ENCODE measurements around the gene GMEB2.
"Not testable (repeated sequence)": the region's sequence is repeated elsewhere in the genome, so short reads cannot be mapped to it uniquely, and the experiment has no call there.

GMEB2 gene, protein sequence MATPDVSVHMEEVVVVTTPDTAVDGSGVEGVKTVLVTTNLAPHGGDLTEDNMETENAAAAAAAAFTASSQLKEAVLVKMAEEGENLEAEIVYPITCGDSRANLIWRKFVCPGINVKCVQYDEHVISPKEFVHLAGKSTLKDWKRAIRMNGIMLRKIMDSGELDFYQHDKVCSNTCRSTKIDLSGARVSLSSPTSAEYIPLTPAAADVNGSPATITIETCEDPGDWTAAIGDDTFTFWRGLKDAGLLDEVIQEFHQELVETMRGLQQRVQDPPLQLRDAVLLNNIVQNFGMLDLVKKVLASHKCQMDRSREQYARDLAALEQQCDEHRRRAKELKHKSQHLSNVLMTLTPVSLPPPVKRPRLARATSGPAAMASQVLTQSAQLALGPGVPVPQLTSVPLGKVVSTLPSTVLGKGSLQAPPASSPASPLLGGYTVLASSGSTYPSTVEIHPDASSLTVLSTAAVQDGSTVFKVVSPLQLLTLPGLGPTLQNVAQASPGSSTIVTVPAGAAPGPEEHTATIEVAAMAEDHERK
- 13.9 to 35.1 (median 20.9) reads per million in 18 experiments for total RNA-seq

DNA sequence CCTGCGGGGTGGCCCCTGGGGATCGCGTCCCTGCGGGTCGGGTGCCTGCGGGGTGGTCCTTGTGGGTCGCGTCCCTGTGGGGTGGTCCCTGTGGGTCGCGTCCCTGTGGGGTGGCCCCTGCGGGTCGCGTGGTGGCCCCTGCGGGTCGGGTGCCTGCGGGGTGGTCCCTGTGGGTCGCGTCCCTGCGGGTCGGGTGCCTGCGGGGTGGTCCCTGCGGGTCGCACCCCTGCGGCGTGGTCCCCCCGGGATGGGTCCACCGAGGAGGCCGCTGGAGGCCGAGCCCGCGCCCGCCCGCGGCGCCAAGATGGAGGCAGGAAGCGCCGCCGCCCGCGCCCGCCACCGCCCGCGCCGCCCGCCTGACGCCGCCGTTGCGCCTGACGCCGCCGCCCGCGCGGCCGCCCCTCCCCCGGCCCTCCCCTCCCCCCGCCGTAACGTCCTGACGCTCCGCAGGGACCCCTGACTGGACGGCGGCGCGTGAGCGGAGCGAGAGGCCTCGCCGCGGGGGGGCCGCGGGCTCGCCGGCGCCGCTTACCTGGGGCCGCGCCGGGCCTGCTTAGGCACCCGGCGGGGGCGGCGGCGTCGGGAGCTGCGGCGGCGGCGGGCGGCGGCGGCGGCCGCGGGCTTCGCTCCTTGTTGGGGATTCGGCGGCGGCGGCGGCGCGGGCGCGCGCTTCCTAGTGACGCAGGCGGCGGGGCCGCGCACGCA lies at the start of gene GMEB2:
Gene GMEB2, minus strand, starts transcription at position 678 of the 705 bp plus-strand sequence. CDS start 7,704 bp downstream, outside the sequence.
- DNase-seq = peak; percentile 66 to 80

- no peak for DNase-seq
Measured at GRCh38 chr20:63675681-63676368, 48.9 kb upstream of the GMEB2 start.

GRCh38 chr20:63673951-63674350 lies 47.0 kb upstream of the GMEB2 start:
- DNase-seq = no peak

DNA sequence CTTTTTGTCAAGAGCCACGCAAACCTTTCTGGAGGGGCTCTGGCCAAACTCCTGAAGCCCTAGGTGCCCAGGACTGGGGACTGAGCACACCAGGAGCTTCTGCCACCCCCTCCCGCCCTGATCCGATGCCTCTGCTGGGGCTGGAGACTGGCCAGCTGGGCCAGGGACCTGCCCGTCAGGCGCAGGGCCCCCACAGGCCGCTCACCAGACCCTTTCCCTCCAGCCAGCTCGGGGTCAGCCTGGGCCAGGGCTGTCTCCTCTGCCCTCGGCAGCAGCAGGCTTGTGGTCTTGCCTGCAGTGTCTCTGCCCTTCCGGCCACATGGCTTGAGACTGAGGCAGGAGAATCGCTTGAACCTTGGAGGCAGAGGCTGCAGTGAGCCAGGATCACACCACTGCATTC lies 45.8 kb upstream of the GMEB2 start:
- DNase-seq = no peak

- not testable (repeated sequence) for DNase-seq
Measured at GRCh38 chr20:63671695-63672094, 44.8 kb upstream of the GMEB2 start.

- no peak for DNase-seq
Measured at GRCh38 chr20:63668351-63668750, 41.5 kb upstream of the GMEB2 start.

DNA sequence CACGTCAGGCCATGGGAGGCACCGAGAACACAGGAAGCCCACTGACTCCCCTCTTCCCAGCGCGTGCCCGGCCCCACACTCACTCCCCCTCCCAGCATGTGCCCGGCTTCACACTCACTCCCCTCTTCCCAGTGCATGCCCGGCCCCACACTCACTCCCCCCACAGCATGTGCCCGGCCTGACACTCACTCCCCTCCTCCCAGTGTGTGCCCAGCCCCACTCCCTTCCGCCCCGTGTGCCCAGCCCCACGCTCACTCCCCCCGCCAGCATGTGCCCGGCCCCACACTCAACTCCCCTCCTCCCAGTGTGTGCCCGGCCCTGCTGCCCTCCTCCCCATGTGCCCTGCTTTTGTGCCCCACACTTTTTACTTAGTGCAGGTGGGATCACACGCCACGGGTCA lies 41.0 kb upstream of the GMEB2 start:
- no peak for DNase-seq

- no peak for DNase-seq
Measured at GRCh38 chr20:63665708-63666107, 38.8 kb upstream of the GMEB2 start.

GRCh38 chr20:63664861-63665594 lies 38.1 kb upstream of the GMEB2 start:
- no peak for DNase-seq

- no peak for DNase-seq
Measured at GRCh38 chr20:63664143-63664851, 37.4 kb upstream of the GMEB2 start.

DNA sequence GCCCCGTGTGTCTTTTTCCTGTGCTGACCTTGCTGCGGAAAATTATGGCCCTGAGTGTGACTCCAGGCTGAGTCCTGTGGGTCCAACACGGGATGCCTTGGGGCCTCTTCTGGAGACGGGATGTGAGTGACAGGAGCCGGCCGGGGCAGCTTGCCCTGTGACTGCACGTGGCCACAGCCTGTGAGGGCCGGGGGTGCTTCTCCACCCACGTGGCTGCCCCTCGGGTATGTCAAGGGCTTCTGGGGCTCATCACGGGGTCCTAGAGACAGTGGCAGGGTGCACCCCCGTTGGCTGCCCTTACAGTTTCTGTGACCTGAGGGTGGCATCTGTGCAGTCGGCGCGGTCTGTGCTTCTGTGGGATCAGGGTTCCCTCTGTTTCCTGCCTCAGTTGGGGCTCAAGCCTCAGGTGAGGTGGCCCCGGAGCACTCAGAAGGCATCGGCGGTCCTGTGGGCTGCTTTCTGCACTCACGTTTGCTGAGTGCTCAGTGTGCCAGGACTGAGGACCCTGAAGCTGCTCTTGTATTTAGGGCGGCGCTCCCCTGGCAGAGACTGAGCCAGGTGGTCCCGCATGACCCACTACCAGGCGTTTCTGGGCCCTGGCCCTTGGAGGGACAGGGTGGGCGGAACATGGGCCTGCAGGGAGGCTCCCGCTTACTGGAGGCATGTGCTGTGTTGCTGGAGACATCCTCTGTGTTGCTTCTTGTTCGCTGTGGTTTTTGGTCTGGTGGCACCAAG lies 36.6 kb upstream of the GMEB2 start:
- DNase-seq = no peak

DNA sequence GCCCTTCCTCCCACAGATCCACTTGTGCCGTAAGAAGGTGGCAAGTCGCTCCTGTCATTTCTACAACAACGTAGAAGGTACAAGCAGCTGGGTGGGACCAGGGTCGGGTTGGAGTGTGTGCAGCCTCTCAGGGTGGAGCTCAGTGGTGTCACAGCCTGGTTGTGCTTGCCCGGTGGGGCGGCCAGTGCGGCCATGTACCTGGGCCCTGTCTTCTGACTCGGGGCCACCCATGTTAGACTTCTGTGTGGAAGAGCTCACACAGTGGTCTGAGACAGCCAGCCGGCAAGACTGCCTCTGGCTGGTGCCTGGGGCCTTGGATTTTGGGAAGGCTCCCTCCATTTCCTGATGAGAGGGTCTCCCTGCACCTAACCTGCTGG lies 35.9 kb upstream of the GMEB2 start:
- no peak for DNase-seq

- DNase-seq = no peak
Measured at GRCh38 chr20:63661959-63662812, 35.3 kb upstream of the GMEB2 start.

DNA sequence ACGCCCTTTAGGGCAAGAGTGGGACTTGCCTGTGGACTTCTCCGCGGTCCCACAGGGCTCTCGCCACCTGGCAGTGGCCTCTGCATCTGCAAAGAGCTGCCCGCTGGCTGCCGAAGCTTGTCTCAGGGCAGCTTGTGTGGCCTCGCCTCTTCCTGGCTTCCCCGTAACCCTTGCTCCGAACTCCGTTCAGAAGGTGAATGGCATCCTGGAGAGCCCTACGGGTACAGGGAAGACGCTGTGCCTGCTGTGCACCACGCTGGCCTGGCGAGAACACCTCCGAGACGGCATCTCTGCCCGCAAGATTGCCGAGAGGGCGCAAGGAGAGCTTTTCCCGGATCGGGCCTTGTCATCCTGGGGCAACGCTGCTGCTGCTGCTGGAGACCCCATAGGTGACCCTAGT lies 34.2 kb upstream of the GMEB2 start:
- no peak for DNase-seq

DNA sequence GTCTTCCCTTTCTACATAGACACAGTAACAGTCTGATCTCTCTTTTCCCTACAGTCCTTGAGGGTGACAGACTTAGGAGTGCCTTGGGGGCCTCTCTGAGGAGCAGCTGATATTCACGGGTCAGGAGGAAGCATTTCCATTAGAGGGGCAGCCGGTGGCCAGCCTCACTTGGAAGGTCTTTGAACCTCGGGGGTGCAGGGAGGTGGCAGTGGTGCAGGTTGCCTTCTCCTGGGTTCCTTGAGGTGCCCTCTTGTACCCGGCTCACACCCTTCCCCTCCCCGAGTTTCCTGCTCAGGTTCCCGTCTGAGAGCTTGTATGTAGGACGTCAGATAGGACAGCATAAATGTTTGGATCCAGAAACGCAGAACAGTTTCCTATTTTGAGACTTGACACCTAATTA lies 33.7 kb upstream of the GMEB2 start:
- DNase-seq = no peak

- DNase-seq = not testable (repeated sequence)
Measured at GRCh38 chr20:63660174-63660573, 33.3 kb upstream of the GMEB2 start.

DNA sequence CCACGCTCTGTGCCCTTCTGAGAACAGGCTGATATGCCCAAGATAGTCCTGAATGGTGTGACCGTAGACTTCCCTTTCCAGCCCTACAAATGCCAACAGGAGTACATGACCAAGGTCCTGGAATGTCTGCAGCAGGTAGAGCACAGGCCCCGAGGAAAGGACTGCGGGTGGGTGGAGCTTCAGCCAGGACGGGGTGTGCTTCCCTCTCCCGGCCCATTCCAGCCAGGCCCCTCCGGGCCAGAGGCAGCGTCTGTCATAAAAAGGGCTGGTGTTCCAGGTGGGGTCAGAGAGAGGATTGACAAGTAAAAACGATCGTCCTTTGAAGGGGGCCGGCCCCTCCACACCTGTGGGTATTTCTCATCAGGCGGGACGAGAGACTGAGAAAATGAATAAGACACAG lies 32.5 kb upstream of the GMEB2 start:
- DNase-seq = no peak

DNA sequence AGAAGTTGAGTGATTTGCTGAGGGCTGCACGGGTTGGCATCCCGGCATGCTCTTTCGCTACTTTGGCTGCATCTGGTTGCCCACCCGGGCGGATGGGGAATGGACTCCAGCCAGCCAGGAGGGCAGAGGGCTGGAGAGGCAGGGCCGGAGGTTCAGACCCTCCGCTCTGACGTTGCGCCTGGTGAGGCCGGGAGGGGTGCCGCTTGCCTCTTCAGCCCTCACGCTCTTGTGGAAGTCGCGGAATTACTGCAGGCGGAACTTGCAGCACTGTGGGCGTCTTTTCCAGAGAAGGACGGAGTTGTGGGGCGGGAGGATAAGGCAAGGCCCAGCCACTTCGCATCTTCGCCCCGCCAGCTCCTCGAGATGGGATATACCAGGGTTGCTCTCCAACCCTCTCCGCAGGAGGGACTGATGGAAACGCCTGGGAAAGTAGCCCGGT lies 31.9 kb upstream of the GMEB2 start:
- peak; percentile 68 to 80 for DNase-seq

DNA sequence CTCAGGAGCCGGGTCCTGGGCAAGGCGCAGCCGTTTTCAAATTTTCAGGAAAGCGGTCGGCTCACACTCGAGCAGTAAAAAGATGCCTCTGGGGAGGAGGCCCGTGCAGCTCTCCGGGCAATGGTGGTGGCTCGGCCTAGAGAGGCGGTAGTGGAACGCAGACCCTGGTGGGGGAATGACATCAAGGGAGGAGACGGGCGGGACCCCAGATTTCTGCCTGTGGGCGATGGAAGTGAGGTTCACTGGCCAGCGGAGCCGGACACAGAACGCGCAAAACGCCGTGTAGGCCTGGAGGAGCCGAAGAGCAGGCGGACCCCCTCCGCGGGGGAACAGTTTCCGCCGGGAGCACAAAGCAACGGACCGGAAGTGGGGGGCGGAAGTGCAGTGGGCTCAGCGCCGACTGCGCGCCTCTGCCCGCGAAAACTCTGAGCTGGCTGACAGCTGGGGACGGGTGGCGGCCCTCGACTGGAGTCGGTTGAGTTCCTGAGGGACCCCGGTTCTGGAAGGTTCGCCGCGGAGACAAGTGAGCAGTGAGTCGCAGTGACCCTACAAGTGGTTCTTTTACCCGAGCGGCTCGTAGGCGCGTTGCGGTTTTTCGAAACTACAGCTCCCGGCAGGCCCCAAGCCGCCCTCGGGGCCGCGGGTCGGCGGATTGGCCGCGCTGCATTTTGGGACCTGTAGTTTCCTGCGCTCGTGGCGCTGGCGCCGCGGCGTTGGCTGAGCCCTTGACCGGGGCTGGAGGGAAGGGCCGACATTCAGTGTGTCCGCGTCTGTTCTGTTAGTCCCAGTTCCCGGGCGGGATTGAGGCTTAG lies 31.2 kb upstream of the GMEB2 start, which contains the start of gene RTEL1:
Gene RTEL1, plus strand, starts transcription at position 376 of the 812 bp plus-strand sequence. CDS start 1,091 bp downstream, outside the sequence.
- DNase-seq = peak; percentile 92 to 95
